HepG2 (cell line): ENCODE data around the gene FOSB. TPM values are rescaled to one million over a fixed set of nuclear protein-coding genes. Genes with fewer than 3 reads are reported as not detected.

Experiments used
- FOSL1 ChIP-seq: sonication (generic); formaldehyde crosslinking; IDR thresholded peaks from 2 replicates; pipeline ENCODE4 v1.9.0; 2021; ENCODE audit warnings: missing genetic modification reagents, borderline replicate concordance
- ZNF546 ChIP-seq: sonication (generic); formaldehyde crosslinking; conservative IDR thresholded peaks from 2 replicates; pipeline ENCODE4 v1.8.1; 2023; ENCODE audit warnings: mild to moderate bottlenecking, missing genetic modification reagents
- ZNF577 ChIP-seq: sonication (generic); formaldehyde crosslinking; IDR thresholded peaks from 2 replicates; pipeline ENCODE4 v1.4.0; 2020; ENCODE audit warnings: mild to moderate bottlenecking, low read depth, missing genetic modification reagents, borderline replicate concordance
- ZNF607 ChIP-seq: sonication (generic); formaldehyde crosslinking; IDR thresholded peaks from 2 replicates; pipeline ENCODE4 v1.5.1; 2020; ENCODE audit warnings: missing genetic modification reagents, mild to moderate bottlenecking, borderline replicate concordance
- ZNF616 ChIP-seq: sonication (generic); formaldehyde crosslinking; IDR thresholded peaks from 2 replicates; pipeline ENCODE4 v1.5.0; 2020; ENCODE audit warnings: low read depth, mild to moderate bottlenecking, missing genetic modification reagents
- ZNF766 ChIP-seq: sonication (generic); formaldehyde crosslinking; IDR thresholded peaks from 2 replicates; pipeline ENCODE4 v1.5.0; 2020; ENCODE audit warnings: missing genetic modification reagents, borderline replicate concordance
- polyA plus RNA-seq, 8 experiments: library from polyadenylated mRNA; depleted of rRNA in 3 of 8; stranded (reverse) in 7 of 8; unstranded in 1 of 8; fragments of >200 nt; fragmentation: Illumina TruSeq in 4 of 8; extraction: Trizol in 4 of 8; gene quantifications; 2 replicates each; pipeline versions ENCODE4 v1.2.1 to v1.2.3, GENCODE V29; 2011 to 2016; ENCODE audit warnings: low read depth in 4 of 8, missing spikeins in 1 of 8, mixed read lengths in 1 of 8; ENCODE audit not compliant: insufficient read depth in 1 of 8
- total RNA-seq, 5 experiments: library from RNA; depleted of rRNA; stranded (reverse); fragments of >200 nt; fragmentation: Illumina TruSeq; extraction: Trizol; gene quantifications; 2 replicates each; pipeline ENCODE4 v1.2.3, GENCODE V29; 2016; ENCODE audit warnings: low read depth in 1 of 5
- TF ChIP-seq, protein P1 (sequence below): sonication (generic); formaldehyde crosslinking; IDR thresholded peaks from 2 replicates; pipeline ENCODE4 v1.4.0; 2020; ENCODE audit warnings: mild to moderate bottlenecking, missing genetic modification reagents, borderline replicate concordance
- TF ChIP-seq, protein P2 (sequence below): sonication (generic); formaldehyde crosslinking; IDR thresholded peaks from 2 replicates; pipeline ENCODE4 v1.4.0; 2020; ENCODE audit warnings: low read depth, mild to moderate bottlenecking, missing genetic modification reagents
- TF ChIP-seq, protein P3 (sequence below): sonication (generic); formaldehyde crosslinking; IDR thresholded peaks from 2 replicates; pipeline ENCODE4 v1.5.1; 2020; ENCODE audit warnings: mild to moderate bottlenecking, missing genetic modification reagents, moderate library complexity
- TF ChIP-seq, protein P4 (sequence below): sonication (generic); formaldehyde crosslinking; IDR thresholded peaks from 2 replicates; pipeline ENCODE4 v1.4.0; 2020; ENCODE audit warnings: missing genetic modification reagents, borderline replicate concordance
- TF ChIP-seq, protein P5 (sequence below): IDR thresholded peaks from 2 replicates; pipeline ENCODE4 v1.6.1; 2016; ENCODE audit warnings: missing compliant biosample characterization, missing genetic modification reagents, borderline replicate concordance
- TF ChIP-seq, protein P6 (sequence below), 2 experiments: fragments of 450-650 bp in 1 of 2; sonication (generic) in 1 of 2; formaldehyde crosslinking; IDR thresholded peaks; 2 replicates each; pipeline versions ENCODE4 v1.5.0 to v1.8.0; 2020 to 2022; ENCODE audit warnings: mild to moderate bottlenecking in 1 of 2, missing genetic modification reagents in 1 of 2

Gene FOSB
- total and polyA plus RNA-seq, 2 of the 13 experiments (the other 11 are each of a cell fraction or from before 2014, with no cell fraction given), result 2.8 to 6.0 TPM

DNA sequence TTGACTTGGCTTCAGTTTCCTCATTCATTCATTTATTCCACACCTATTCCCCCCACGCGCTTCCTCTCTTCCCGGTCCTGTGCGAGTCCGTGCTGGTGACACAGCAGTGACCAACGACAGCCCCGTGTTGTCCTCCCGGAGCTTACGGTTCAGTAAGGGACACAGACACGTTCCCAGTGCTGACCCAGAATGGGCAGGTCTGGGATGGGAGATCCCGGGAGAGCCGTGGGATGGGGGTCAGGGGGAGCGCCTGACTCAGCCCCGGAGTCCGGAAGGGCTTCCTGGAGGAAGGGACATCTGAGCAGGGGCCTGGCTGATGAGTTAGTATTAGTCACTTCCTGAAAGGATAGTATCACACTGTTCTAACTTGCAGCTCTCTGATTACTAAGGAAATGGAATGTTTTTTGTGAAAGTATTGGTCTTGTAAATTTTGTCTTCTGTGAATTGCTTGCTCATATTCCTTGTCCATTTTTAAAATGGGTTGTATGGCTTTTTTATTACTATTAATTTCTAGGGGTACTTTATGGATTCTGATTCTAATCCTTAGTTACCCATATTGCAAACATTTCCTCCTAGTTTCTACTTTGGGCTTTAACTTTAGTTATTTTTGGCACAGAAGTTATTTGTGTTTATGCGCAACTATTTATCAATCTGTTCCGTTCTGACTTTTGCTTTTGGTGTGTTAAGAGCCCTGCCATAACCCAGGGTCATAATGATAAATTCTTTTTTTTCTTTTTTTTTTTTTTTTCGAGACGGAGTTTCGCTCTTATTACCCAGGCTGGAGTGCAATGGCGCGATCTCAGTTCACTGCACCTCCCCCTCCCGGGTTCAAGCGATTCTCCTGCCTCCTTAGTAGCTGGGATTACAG is 43.4 kb upstream of the FOSB start (continued):
- TF ChIP-seq ZNF616 (CRISPR knock-in tag) (no peak), ZNF577 (CRISPR knock-in tag) (no peak), ZNF546 (CRISPR knock-in tag) (no peak), FOSL1 (CRISPR knock-in tag) (peak; percentile 75), ZNF607 (CRISPR knock-in tag) (peak; percentile 12; the same call in 1 of the 2 replicates), ZNF766 (CRISPR knock-in tag) (no peak; the same call in 1 of the 2 replicates)
- TF ChIP-seq, protein P1, sequence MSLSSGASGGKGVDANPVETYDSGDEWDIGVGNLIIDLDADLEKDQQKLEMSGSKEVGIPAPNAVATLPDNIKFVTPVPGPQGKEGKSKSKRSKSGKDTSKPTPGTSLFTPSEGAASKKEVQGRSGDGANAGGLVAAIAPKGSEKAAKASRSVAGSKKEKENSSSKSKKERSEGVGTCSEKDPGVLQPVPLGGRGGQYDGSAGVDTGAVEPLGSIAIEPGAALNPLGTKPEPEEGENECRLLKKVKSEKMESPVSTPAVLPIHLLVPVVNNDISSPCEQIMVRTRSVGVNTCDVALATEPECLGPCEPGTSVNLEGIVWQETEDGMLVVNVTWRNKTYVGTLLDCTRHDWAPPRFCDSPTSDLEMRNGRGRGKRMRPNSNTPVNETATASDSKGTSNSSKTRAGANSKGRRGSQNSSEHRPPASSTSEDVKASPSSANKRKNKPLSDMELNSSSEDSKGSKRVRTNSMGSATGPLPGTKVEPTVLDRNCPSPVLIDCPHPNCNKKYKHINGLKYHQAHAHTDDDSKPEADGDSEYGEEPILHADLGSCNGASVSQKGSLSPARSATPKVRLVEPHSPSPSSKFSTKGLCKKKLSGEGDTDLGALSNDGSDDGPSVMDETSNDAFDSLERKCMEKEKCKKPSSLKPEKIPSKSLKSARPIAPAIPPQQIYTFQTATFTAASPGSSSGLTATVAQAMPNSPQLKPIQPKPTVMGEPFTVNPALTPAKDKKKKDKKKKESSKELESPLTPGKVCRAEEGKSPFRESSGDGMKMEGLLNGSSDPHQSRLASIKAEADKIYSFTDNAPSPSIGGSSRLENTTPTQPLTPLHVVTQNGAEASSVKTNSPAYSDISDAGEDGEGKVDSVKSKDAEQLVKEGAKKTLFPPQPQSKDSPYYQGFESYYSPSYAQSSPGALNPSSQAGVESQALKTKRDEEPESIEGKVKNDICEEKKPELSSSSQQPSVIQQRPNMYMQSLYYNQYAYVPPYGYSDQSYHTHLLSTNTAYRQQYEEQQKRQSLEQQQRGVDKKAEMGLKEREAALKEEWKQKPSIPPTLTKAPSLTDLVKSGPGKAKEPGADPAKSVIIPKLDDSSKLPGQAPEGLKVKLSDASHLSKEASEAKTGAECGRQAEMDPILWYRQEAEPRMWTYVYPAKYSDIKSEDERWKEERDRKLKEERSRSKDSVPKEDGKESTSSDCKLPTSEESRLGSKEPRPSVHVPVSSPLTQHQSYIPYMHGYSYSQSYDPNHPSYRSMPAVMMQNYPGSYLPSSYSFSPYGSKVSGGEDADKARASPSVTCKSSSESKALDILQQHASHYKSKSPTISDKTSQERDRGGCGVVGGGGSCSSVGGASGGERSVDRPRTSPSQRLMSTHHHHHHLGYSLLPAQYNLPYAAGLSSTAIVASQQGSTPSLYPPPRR (CRISPR knock-in tag), result no peak
- TF ChIP-seq, protein P2, sequence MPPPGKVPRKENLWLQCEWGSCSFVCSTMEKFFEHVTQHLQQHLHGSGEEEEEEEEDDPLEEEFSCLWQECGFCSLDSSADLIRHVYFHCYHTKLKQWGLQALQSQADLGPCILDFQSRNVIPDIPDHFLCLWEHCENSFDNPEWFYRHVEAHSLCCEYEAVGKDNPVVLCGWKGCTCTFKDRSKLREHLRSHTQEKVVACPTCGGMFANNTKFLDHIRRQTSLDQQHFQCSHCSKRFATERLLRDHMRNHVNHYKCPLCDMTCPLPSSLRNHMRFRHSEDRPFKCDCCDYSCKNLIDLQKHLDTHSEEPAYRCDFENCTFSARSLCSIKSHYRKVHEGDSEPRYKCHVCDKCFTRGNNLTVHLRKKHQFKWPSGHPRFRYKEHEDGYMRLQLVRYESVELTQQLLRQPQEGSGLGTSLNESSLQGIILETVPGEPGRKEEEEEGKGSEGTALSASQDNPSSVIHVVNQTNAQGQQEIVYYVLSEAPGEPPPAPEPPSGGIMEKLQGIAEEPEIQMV (CRISPR knock-in tag), result no peak
- TF ChIP-seq, protein P3, sequence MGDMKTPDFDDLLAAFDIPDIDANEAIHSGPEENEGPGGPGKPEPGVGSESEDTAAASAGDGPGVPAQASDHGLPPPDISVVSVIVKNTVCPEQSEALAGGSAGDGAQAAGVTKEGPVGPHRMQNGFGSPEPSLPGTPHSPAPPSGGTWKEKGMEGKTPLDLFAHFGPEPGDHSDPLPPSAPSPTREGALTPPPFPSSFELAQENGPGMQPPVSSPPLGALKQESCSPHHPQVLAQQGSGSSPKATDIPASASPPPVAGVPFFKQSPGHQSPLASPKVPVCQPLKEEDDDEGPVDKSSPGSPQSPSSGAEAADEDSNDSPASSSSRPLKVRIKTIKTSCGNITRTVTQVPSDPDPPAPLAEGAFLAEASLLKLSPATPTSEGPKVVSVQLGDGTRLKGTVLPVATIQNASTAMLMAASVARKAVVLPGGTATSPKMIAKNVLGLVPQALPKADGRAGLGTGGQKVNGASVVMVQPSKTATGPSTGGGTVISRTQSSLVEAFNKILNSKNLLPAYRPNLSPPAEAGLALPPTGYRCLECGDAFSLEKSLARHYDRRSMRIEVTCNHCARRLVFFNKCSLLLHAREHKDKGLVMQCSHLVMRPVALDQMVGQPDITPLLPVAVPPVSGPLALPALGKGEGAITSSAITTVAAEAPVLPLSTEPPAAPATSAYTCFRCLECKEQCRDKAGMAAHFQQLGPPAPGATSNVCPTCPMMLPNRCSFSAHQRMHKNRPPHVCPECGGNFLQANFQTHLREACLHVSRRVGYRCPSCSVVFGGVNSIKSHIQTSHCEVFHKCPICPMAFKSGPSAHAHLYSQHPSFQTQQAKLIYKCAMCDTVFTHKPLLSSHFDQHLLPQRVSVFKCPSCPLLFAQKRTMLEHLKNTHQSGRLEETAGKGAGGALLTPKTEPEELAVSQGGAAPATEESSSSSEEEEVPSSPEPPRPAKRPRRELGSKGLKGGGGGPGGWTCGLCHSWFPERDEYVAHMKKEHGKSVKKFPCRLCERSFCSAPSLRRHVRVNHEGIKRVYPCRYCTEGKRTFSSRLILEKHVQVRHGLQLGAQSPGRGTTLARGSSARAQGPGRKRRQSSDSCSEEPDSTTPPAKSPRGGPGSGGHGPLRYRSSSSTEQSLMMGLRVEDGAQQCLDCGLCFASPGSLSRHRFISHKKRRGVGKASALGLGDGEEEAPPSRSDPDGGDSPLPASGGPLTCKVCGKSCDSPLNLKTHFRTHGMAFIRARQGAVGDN (CRISPR knock-in tag), result peak; percentile 71
- TF ChIP-seq, protein P4, sequence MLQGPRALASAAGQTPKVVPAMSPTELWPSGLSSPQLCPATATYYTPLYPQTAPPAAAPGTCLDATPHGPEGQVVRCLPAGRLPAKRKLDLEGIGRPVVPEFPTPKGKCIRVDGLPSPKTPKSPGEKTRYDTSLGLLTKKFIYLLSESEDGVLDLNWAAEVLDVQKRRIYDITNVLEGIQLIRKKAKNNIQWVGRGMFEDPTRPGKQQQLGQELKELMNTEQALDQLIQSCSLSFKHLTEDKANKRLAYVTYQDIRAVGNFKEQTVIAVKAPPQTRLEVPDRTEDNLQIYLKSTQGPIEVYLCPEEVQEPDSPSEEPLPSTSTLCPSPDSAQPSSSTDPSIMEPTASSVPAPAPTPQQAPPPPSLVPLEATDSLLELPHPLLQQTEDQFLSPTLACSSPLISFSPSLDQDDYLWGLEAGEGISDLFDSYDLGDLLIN (CRISPR knock-in tag), result no peak
- TF ChIP-seq, protein P5, sequence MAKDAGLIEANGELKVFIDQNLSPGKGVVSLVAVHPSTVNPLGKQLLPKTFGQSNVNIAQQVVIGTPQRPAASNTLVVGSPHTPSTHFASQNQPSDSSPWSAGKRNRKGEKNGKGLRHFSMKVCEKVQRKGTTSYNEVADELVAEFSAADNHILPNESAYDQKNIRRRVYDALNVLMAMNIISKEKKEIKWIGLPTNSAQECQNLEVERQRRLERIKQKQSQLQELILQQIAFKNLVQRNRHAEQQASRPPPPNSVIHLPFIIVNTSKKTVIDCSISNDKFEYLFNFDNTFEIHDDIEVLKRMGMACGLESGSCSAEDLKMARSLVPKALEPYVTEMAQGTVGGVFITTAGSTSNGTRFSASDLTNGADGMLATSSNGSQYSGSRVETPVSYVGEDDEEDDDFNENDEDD, result 0 out of 2 replicates have a peak, but pooled peaks have one; percentile 33
- TF ChIP-seq, protein P6, sequence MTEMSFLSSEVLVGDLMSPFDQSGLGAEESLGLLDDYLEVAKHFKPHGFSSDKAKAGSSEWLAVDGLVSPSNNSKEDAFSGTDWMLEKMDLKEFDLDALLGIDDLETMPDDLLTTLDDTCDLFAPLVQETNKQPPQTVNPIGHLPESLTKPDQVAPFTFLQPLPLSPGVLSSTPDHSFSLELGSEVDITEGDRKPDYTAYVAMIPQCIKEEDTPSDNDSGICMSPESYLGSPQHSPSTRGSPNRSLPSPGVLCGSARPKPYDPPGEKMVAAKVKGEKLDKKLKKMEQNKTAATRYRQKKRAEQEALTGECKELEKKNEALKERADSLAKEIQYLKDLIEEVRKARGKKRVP (CRISPR knock-in tag; IDR thresholded peaks at IDR 0.05), result 0 out of 4 replicates have a peak, but pooled peaks of 1 of the 2 experiments have one; percentile 30
